Fibroblast of villous mesenchyme (primary cell): Measurements from ENCODE around the gene ZNF532. TPM values are rescaled to one million over a fixed set of nuclear protein-coding genes. Genes with fewer than 3 reads are reported as not detected.

ENCODE experiments used
- DNase-seq: peaks from one replicate; pipeline ENCODE4 v3.0.0-alpha.2; 2010; ENCODE audit warnings: low read depth
- H3K4me3 ChIP-seq: 2 replicates; pipeline ENCODE4 v1.5.1; 2011; ENCODE audit warnings: low read depth, mild to moderate bottlenecking, low read length
- CTCF ChIP-seq: IDR thresholded peaks from 2 replicates; pipeline ENCODE4 v1.5.1; 2012; ENCODE audit warnings: low read depth, mild to moderate bottlenecking, low read length; ENCODE audit not compliant: insufficient read depth
- total RNA-seq: library from RNA; depleted of rRNA; stranded (reverse); fragments of >200 nt; gene quantifications from 2 replicates; pipeline ENCODE4 v1.2.3, GENCODE V29; 2012

ZNF532 gene
- total RNA-seq, 1 donor: 45.8 TPM

- DNase-seq: no peak
- no peak for TF ChIP-seq CTCF
- no peak overlapping the region for H3K4me3 ChIP-seq
These were observed 32.2 kb downstream of the ZNF532 start for GRCh38 chr18:58896734-58897508.

GRCh38 chr18:58898010-58898799, 33.5 kb downstream of the ZNF532 start:
- no peak for TF ChIP-seq CTCF
- no peak for DNase-seq

DNA sequence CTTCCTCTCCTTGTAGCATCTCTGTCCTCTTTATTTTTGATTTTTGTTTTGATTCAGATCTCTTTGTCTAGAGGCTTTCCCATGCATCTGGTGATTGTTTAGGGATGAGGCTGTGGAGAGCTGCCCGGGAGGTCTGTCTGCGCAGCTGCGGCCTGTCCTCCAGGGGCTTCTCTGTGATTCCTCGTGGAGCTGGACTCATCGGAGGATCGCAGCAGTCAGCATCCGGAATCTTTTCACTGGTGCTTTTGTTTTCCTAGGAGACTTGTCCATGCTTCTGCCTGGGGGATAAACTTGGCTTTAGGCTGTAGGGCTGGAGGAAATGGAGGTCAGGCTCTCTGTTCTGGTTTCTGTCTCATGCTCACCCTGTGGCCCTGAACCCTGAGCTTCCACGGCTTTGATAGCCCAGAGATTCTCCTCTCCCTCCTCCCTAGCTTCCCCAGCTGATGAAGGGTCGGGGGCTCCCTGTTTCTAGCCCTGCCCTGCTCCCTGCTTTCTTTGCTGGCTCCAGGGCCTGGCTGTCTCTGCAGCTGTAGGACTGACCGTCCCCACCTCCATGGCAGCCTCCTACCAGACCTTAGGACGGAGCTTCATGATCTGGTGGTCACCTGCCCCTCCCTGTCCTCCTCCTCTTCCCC, 35.5 kb downstream of the ZNF532 start:
- DNase-seq: peak; percentile 54
- TF ChIP-seq CTCF: no peak
- no peak overlapping the region for H3K4me3 ChIP-seq

More at GRCh38 chr18:58898010-58898799, 33.5 kb downstream of the ZNF532 start:
- no peak overlapping the region for H3K4me3 ChIP-seq

- DNase-seq: no peak
- H3K4me3 ChIP-seq: no peak overlapping the region
- no peak for TF ChIP-seq CTCF
These were observed 36.5 kb downstream of the ZNF532 start for GRCh38 chr18:58901143-58901542.

DNA sequence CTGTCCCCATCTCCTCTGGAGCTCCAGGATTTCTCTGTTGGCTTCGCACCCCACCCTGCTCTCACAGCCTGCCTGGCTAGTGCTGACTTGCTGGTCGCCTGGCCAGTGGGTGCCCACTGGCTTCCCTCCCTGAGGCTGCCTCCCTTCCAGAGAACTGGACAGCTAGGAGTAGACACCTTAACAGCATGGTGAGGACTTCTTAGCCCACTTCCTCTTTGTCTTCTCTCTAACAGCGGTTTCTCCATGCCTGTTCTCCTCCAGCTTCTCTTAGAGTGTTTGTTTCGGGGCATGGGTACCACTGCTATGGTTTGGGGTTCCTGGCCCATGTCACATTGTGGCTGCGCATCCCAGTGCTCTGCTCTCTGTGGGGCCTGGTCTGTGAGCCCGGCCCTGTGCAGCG, 37.1 kb downstream of the ZNF532 start:
- TF ChIP-seq CTCF: no peak
- no peak overlapping the region for H3K4me3 ChIP-seq
- DNase-seq: no peak

DNA sequence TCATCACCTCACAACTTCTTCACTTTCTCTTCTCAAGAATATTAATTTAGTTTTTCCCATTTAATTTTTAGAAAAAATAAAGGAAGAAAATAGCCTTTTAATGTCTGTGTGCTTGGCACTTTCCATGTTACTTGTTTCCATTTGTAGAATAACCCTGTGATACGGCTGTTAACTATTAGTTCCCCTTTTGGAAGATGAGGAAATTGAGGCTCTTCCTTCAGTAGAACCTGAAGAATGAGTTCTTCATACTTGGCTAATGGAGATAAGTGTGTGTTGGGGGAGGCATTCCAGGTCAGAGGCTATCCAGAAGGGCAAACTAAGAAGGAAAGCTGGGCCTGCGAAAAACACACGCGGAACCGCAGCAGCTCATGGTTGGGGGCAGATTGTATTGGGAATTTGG, 38.3 kb downstream of the ZNF532 start:
- TF ChIP-seq CTCF: no peak
- no peak for DNase-seq
- H3K4me3 ChIP-seq: no peak overlapping the region
